HG03460 (cell line): ENCODE data around the gene M1AP.
A peak's percentile ranks its signal among the peaks of the same experiment; 100 is the strongest.
"Not testable (repeated sequence)": the region's sequence is repeated elsewhere in the genome, so short reads cannot be mapped to it uniquely, and the experiment has no call there.

Experiments
- ATAC-seq: cut with Tn5 transposase; IDR thresholded peaks from one replicate; pipeline ENCODE4 v1.9.1; 2021; ENCODE audit not compliant: unreplicated experiment

The M1AP gene

GRCh38 chr2:74569686-74570085 is 78.4 kb downstream of the M1AP start:
- no peak for ATAC-seq

GRCh38 chr2:74567881-74568280 is 80.2 kb downstream of the M1AP start:
- ATAC-seq = no peak

GRCh38 chr2:74566754-74567085 is 81.4 kb downstream of the M1AP start:
- ATAC-seq = no peak

- no peak for ATAC-seq
Observed at GRCh38 chr2:74566076-74566753, 81.9 kb downstream of the M1AP start.

GRCh38 chr2:74564222-74564621 is 83.9 kb downstream of the M1AP start:
- no peak for ATAC-seq

- no peak for ATAC-seq
Observed at GRCh38 chr2:74562126-74562775, 85.9 kb downstream of the M1AP start.

- ATAC-seq = not testable (repeated sequence)
Observed at GRCh38 chr2:74561022-74561421, 87.1 kb downstream of the M1AP start.

- ATAC-seq = no peak
Observed at GRCh38 chr2:74560591-74560990, 87.5 kb downstream of the M1AP start.

- ATAC-seq = no peak
Observed at GRCh38 chr2:74559912-74560311, 88.2 kb downstream of the M1AP start.

- ATAC-seq = no peak
Observed at GRCh38 chr2:74558284-74559230, 89.6 kb downstream of the M1AP start.

GRCh38 chr2:74556831-74557370 is 91.2 kb downstream of the M1AP start:
- no peak for ATAC-seq

- ATAC-seq = no peak
Observed at GRCh38 chr2:74556159-74556558, 92.0 kb downstream of the M1AP start.

GRCh38 chr2:74555610-74556103 is 92.5 kb downstream of the M1AP start:
- no peak for ATAC-seq

GRCh38 chr2:74554820-74555531 is 93.2 kb downstream of the M1AP start:
- peak; percentile 50 for ATAC-seq

GRCh38 chr2:74553892-74554819 is 94.0 kb downstream of the M1AP start, which contains the start of the genes DOK1 and LOXL3:
Gene DOK1, plus strand, starts transcription at chr2:74554720. Its CDS starts 35 bp downstream, at chr2:74554755.
Gene LOXL3, minus strand, starts transcription at chr2:74553942. Its CDS starts 1,308 bp downstream, at chr2:74552634.
- peak; percentile 53 for ATAC-seq

- ATAC-seq = no peak
Observed at GRCh38 chr2:74552914-74553811, 95.0 kb downstream of the M1AP start.

GRCh38 chr2:74551942-74552913 is 95.9 kb downstream of the M1AP start:
- no peak for ATAC-seq
